Measurements from ENCODE around the gene SLC30A3. TPM values are rescaled to one million over a fixed set of nuclear protein-coding genes. Genes with fewer than 3 reads are reported as not detected.
A peak's percentile ranks its signal among the peaks of the same experiment; 100 is the strongest.
"Not testable (repeated sequence)": the region's sequence is repeated elsewhere in the genome, so short reads cannot be mapped to it uniquely, and the experiment has no call there.

SLC30A3 gene
- total RNA-seq, 1 donor from 2014 or later, result 0.52 TPM

DNA sequence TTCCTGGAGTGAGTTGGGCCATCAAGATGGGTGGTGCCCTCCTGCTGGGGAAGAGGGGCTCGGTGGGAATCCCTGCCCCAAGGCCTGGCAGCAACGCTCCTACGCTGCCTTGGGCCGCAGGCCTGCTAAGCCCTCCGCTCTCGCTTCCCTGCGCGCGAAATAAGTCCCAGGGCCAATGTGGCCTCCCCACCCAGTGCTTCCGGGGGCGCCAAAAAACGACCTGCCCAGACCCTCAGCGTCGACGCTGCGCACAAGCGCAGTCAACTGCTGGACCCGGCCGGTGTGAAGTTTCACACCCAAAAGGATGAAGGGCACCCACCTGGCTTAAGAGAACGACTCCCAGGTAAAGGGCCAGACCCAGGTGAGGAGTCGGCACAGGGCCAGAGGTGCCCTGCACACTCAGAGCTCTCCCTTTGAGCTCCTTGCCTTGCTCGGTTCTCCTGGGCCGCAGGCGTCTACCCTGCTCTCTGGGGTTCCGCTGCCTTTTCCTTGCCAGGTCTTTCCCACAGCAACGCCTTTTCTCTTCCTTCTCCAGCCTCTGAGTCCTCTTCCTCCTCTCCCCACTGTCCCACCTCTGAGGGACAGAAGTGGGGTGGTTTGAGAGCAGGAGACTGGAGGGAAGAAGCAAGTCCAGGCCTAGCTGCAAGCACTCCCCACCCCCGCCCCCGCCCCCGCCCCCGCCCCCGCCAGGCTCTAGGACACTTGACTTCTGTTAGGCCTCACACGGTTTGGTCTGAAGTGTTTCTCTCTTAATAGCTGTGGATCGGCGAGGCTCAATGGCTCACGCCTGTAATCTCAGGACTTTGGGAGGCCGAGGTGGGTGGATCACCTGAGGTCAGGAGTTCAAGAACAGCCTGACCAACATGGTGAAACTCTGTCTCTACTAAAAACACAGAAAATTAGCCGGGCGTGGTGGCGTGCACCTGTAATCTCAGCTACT is 12.6 kb upstream of the SLC30A3 start, which contains the start of gene DNAJC5G:
TSS of gene DNAJC5G (plus strand) at position 223 of the 940 bp plus-strand sequence. CDS start 1,296 bp downstream, outside the sequence.
- no peaks in the 10 kb centered on the region for H3K9me3 ChIP-seq (ENCODE audit: control insufficient read depth in 3 of 3, low read length in 3 of 3)
- no peak within 1 kb of the TSS for H3K4me3 ChIP-seq (ENCODE audit: low read length in 3 of 3)
- no peaks in the 10 kb centered on the region for H3K36me3 ChIP-seq (ENCODE audit: control insufficient read depth in 3 of 3, insufficient read depth in 3 of 3, low read length in 3 of 3)
- no peak within 1 kb of the TSS for H3K27ac ChIP-seq (ENCODE audit: low read depth, low read length)
- no peak within 1 kb of the TSS for H3K9ac ChIP-seq (ENCODE audit: low read depth in 1 of 3, low read length in 3 of 3)
- H3K4me1 ChIP-seq (ENCODE audit: control insufficient read depth in 3 of 3, insufficient read depth in 3 of 3, low read length in 3 of 3), result peaks cover 5 to 8% (median 5%) of the 10 kb centered on the region in 3 donors
- H3K27me3 ChIP-seq (ENCODE audit: control insufficient read depth in 3 of 3, insufficient read depth in 3 of 3, low read length in 3 of 3), result peaks cover 0 to 12% (median 4%) of the 10 kb centered on the region in 3 donors

DNA sequence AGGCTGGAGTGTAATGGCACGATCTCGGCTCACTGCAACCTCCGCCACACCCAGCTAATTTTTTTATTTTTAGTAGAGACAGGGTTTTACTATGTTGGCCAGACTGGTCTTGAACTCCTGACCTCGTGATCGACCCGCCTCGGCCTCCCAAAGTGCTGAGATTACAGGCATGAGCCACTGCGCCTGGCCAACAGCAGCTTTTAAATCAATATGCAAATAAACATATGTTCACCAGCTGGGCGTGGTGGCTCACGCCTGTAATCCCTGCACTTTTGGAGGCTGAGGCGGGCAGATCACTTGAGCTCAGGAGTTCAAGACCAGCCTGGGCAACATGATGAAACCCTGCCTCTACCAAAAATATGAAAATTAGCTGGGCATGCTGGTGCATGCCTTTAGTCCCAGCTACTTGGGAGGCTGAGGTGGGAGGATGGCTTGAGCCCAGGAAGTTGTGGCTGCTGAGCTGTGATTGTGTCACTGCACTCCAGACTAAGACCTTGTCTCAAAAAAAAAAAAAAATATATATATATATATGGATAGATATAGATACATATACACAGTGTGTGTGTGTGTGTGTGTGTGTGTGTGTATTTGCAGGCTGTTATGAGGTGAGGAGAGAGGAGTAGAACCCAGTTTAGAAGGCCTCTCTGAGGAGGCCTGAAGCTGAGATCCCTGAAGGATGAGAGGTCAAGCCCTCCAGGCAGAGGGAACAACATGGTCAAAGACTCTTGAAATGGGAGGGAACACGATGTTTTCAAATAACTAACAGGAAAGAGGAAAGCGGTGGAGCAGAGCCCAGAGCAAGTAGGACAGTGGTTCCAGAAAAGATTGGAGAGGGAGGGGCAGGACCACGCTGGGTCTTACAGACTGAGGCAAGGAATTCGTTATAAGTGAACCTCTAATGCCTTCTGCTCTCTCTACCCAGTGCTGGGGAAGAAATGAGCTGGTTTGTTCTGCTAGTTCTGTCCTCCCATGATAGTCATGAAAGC is 10.0 kb upstream of the SLC30A3 start:
- not testable (repeated sequence) for H3K27ac ChIP-seq (ENCODE audit: low read depth, low read length); H3K36me3 ChIP-seq (ENCODE audit: control insufficient read depth in 3 of 3, insufficient read depth in 3 of 3, low read length in 3 of 3); H3K9ac ChIP-seq (ENCODE audit: low read depth in 1 of 3, low read length in 3 of 3); H3K4me1 ChIP-seq (ENCODE audit: control insufficient read depth in 3 of 3, insufficient read depth in 3 of 3, low read length in 3 of 3); H3K9me3 ChIP-seq (ENCODE audit: control insufficient read depth in 3 of 3, low read length in 3 of 3); H3K4me3 ChIP-seq (ENCODE audit: low read length in 3 of 3)
- peaks cover 3 to 12% (median 9%) of the 10 kb centered on the region in 3 donors for H3K27me3 ChIP-seq (ENCODE audit: control insufficient read depth in 3 of 3, insufficient read depth in 3 of 3, low read length in 3 of 3)

- Histone ChIP-seq H3K4me3 (ENCODE audit: low read length in 3 of 3) (no peak overlapping the region), H3K4me1 (ENCODE audit: control insufficient read depth in 3 of 3, insufficient read depth in 3 of 3, low read length in 3 of 3) (no peaks in the 10 kb centered on the region), H3K27ac (ENCODE audit: low read depth, low read length) (no peak overlapping the region), H3K9me3 (ENCODE audit: control insufficient read depth in 3 of 3, low read length in 3 of 3) (no peaks in the 10 kb centered on the region), H3K36me3 (ENCODE audit: control insufficient read depth in 3 of 3, insufficient read depth in 3 of 3, low read length in 3 of 3) (no peaks in the 10 kb centered on the region), H3K9ac (ENCODE audit: low read depth in 1 of 3, low read length in 3 of 3) (no peak overlapping the region), H3K27me3 (ENCODE audit: control insufficient read depth in 3 of 3, insufficient read depth in 3 of 3, low read length in 3 of 3) (peaks cover 5 to 17% (median 16%) of the 10 kb centered on the region in 3 donors)
These were observed 8.9 kb upstream of the SLC30A3 start for GRCh38 chr2:27271631-27272340.

- Histone ChIP-seq H3K27me3 (ENCODE audit: control insufficient read depth in 3 of 3, insufficient read depth in 3 of 3, low read length in 3 of 3) (peaks cover 10 to 19% (median 18%) of the 10 kb centered on the region in 3 donors), H3K9ac (ENCODE audit: low read depth in 1 of 3, low read length in 3 of 3) (no peak overlapping the region), H3K4me1 (ENCODE audit: control insufficient read depth in 3 of 3, insufficient read depth in 3 of 3, low read length in 3 of 3) (no peaks in the 10 kb centered on the region), H3K27ac (ENCODE audit: low read depth, low read length) (no peak overlapping the region), H3K4me3 (ENCODE audit: low read length in 3 of 3) (no peak overlapping the region), H3K36me3 (ENCODE audit: control insufficient read depth in 3 of 3, insufficient read depth in 3 of 3, low read length in 3 of 3) (no peaks in the 10 kb centered on the region), H3K9me3 (ENCODE audit: control insufficient read depth in 3 of 3, low read length in 3 of 3) (no peaks in the 10 kb centered on the region)
These were observed 7.8 kb upstream of the SLC30A3 start for GRCh38 chr2:27270670-27271069.

DNA sequence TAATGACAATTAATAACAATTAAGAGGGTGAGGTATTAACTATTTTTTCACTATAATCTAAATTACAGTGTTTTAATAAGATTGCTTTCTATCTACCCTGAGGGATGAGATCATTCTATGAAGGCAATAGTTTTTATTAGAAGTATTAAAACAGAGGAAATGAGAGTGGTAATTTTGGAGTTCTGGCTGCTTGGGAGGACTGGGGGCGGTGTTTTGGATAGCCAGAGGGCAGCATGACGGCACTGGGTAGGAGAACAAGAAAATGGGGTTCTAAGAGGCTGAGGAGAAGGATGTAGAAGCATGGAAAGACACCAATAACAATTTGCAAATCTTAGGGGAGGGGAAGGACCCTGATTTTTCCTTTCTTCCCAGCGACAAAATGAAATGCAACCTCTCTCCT is 7.3 kb upstream of the SLC30A3 start:
- Histone ChIP-seq H3K9ac (ENCODE audit: low read depth in 1 of 3, low read length in 3 of 3) (no peak overlapping the region), H3K27ac (ENCODE audit: low read depth, low read length) (no peak overlapping the region), H3K9me3 (ENCODE audit: control insufficient read depth in 3 of 3, low read length in 3 of 3) (no peaks in the 10 kb centered on the region), H3K27me3 (ENCODE audit: control insufficient read depth in 3 of 3, insufficient read depth in 3 of 3, low read length in 3 of 3) (peaks cover 14 to 24% (median 20%) of the 10 kb centered on the region in 3 donors), H3K4me1 (ENCODE audit: control insufficient read depth in 3 of 3, insufficient read depth in 3 of 3, low read length in 3 of 3) (peaks cover 4 to 5% (median 5%) of the 10 kb centered on the region in 3 donors), H3K4me3 (ENCODE audit: low read length in 3 of 3) (no peak overlapping the region), H3K36me3 (ENCODE audit: control insufficient read depth in 3 of 3, insufficient read depth in 3 of 3, low read length in 3 of 3) (no peaks in the 10 kb centered on the region)

- peaks cover 20 to 23% (median 21%) of the 10 kb centered on the region in 3 donors for H3K4me1 ChIP-seq (ENCODE audit: control insufficient read depth in 3 of 3, insufficient read depth in 3 of 3, low read length in 3 of 3)
- not testable (repeated sequence) for H3K9me3 ChIP-seq (ENCODE audit: control insufficient read depth in 3 of 3, low read length in 3 of 3); H3K9ac ChIP-seq (ENCODE audit: low read depth in 1 of 3, low read length in 3 of 3); H3K36me3 ChIP-seq (ENCODE audit: control insufficient read depth in 3 of 3, insufficient read depth in 3 of 3, low read length in 3 of 3); H3K4me3 ChIP-seq (ENCODE audit: low read length in 3 of 3); H3K27ac ChIP-seq (ENCODE audit: low read depth, low read length)
- peaks cover 33 to 42% (median 33%) of the 10 kb centered on the region in 3 donors for H3K27me3 ChIP-seq (ENCODE audit: control insufficient read depth in 3 of 3, insufficient read depth in 3 of 3, low read length in 3 of 3)
These were observed 5.4 kb upstream of the SLC30A3 start for GRCh38 chr2:27268296-27268695.

GRCh38 chr2:27265536-27265870 is 2.7 kb upstream of the SLC30A3 start:
- no peaks in the 10 kb centered on the region for H3K9me3 ChIP-seq (ENCODE audit: control insufficient read depth in 3 of 3, low read length in 3 of 3)
- no peaks in the 10 kb centered on the region for H3K36me3 ChIP-seq (ENCODE audit: control insufficient read depth in 3 of 3, insufficient read depth in 3 of 3, low read length in 3 of 3)
- no peak overlapping the region for H3K27ac ChIP-seq (ENCODE audit: low read depth, low read length)
- H3K4me3 ChIP-seq (ENCODE audit: low read length in 3 of 3), result no peak overlapping the region
- H3K4me1 ChIP-seq (ENCODE audit: control insufficient read depth in 3 of 3, insufficient read depth in 3 of 3, low read length in 3 of 3), result peaks cover 23 to 33% (median 32%) of the 10 kb centered on the region in 3 donors
- peaks cover 56 to 66% (median 57%) of the 10 kb centered on the region in 3 donors for H3K27me3 ChIP-seq (ENCODE audit: control insufficient read depth in 3 of 3, insufficient read depth in 3 of 3, low read length in 3 of 3)
- H3K9ac ChIP-seq (ENCODE audit: low read depth in 1 of 3, low read length in 3 of 3), result peak overlapping the region in 1 of 3 donors; percentile 25

- H3K4me3 ChIP-seq (ENCODE audit: low read length in 3 of 3), result peak overlapping the region in 2 of 3 donors; percentile 29 to 45
- H3K36me3 ChIP-seq (ENCODE audit: control insufficient read depth in 3 of 3, insufficient read depth in 3 of 3, low read length in 3 of 3), result no peaks in the 10 kb centered on the region
- H3K9ac ChIP-seq (ENCODE audit: low read depth in 1 of 3, low read length in 3 of 3), result peak overlapping the region in 1 of 3 donors; percentile 25
- peaks cover 61 to 71% (median 63%) of the 10 kb centered on the region in 3 donors for H3K27me3 ChIP-seq (ENCODE audit: control insufficient read depth in 3 of 3, insufficient read depth in 3 of 3, low read length in 3 of 3)
- H3K9me3 ChIP-seq (ENCODE audit: control insufficient read depth in 3 of 3, low read length in 3 of 3), result no peaks in the 10 kb centered on the region
- peaks cover 23 to 33% (median 32%) of the 10 kb centered on the region in 3 donors for H3K4me1 ChIP-seq (ENCODE audit: control insufficient read depth in 3 of 3, insufficient read depth in 3 of 3, low read length in 3 of 3)
- no peak overlapping the region for H3K27ac ChIP-seq (ENCODE audit: low read depth, low read length)
These were observed 2.1 kb upstream of the SLC30A3 start for GRCh38 chr2:27264753-27265535.
